ENCODE measurements around the gene MAPK6.

- TF ChIP-seq CTCF (IDR thresholded peaks at IDR 0.05; ENCODE audit: insufficient read depth, low read depth, low read length): no peak
- no peak for TF ChIP-seq EZH2 (IDR thresholded peaks at IDR 0.05; ENCODE audit: insufficient read depth, low read length)
Measured at GRCh38 chr15:52020221-52021085, 1.4 kb downstream of the MAPK6 start.
